Stimulated activated effector memory CD8-positive, alpha-beta T cell treated with anti-CD3 and anti-CD28 coated beads, Interleukin-12 subunit alpha, Interleukin-12 subunit beta, amount 100 ng/mL, for 72 hours (primary cell): ENCODE data around the gene BMP3.
"Not testable (repeated sequence)": the region's sequence is repeated elsewhere in the genome, so short reads cannot be mapped to it uniquely, and the experiment has no call there.

ENCODE experiments used
- ATAC-seq: fragments of 150-1000 bp; cut with Tn5 transposase; 2 replicates; pipeline ENCODE4 v1.10.0; 2021
- DNase-seq, 2 donors: peaks; one replicate each; pipeline ENCODE4 v3.0.0; 2021 to 2022; ENCODE audit warnings: low spot score in 2 of 2
- H3K27ac Mint-ChIP-seq: one replicate; pipeline ENCODE4 v1.8.0; 2022; ENCODE audit warnings: mild to moderate bottlenecking, mixed read lengths
- H3K36me3 Mint-ChIP-seq: one replicate; pipeline ENCODE4 v1.8.0; 2022; ENCODE audit warnings: mild to moderate bottlenecking, mixed read lengths
- H3K4me1 Mint-ChIP-seq: one replicate; pipeline ENCODE4 v1.8.0; 2022; ENCODE audit warnings: mixed read lengths
- H3K4me3 Mint-ChIP-seq: one replicate; pipeline ENCODE4 v1.8.0; 2022; ENCODE audit warnings: mild to moderate bottlenecking, mixed read lengths
- H3K9me3 Mint-ChIP-seq: one replicate; pipeline ENCODE4 v1.8.0; 2022; ENCODE audit warnings: mixed read lengths

BMP3 gene

DNA sequence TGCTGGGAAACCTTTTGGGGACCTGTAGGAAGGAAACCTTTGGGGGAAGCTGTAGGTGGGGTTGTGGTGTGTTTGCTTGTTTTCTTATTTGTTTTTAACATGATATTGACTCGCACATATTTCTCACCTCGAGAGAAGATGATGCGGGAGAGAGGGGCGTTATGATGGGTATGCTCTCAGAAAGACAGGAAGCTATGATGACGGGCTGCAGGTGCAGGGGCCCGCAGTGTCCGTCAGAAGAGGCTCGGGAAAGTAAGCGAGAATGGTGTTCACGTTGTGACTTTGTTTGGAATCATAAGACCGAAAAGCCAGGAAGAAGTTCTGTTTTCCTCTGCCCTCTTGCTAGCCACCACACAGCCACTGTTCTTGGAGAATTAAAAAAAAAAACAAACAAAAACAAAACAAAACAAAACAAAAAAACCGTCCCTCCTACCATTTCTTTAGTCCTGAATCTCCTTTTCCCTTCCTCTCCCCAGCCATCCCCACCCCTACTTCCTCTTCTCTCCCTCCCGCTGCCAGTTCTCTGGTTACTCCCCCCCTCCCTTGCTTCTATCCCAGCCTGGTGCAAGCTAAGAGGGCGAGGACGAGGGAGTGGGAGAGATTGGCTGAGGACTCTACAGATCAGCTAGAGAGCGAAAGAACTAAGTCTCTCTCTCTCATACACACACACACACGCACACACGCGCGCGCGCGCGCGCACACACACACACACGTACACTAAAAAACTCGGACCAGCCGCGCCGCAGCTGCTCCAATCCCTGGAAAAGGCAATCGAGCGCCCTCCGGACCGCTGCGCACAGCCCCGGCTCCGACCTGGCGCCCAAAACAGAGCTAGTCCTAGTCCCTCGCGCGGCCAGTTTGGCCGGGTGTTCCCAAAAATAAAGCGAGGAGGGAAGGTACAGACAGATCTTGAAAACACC lies at the start of gene BMP3:
TSS of gene BMP3 (plus strand) at position 648 of the 920 bp plus-strand sequence. CDS start 577 bp downstream, outside the sequence.
- H3K27ac Mint-ChIP-seq = no peak within 1 kb of the TSS
- ATAC-seq (peak; percentile 16), DNase-seq (no peak)
- no peaks in the 10 kb centered on the region for H3K36me3 Mint-ChIP-seq
- no peaks in the 10 kb centered on the region for H3K9me3 Mint-ChIP-seq
- H3K4me1 Mint-ChIP-seq = peaks cover 17% of the 10 kb centered on the region
- H3K4me3 Mint-ChIP-seq = peak within 1 kb of the TSS; percentile 70

DNA sequence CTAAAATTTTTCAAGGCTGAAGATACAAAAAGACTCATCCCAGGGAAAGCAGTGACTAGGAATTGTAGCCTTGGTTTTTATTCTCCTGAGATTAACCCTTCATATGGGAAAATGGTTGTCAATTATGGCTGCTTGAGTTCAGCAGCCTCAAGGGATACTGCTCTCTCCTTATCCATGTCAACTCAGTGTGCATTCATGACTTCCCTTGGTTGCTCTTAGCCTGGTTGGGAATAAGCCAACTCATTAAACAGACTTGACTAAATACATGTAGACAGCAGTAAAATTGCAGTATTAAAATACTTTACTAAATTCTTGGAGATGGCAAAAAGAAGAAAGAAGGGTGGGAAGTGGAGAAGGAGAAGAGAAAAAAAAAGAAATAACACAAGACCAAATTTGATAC lies 44.5 kb upstream of the BMP3 start:
- DNase-seq = no peak

GRCh38 chr4:80989921-80990544 lies 40.5 kb upstream of the BMP3 start:
- Mint-ChIP-seq H3K36me3 (no peaks in the 10 kb centered on the region), H3K27ac (no peak overlapping the region), H3K4me1 (no peaks in the 10 kb centered on the region), H3K4me3 (no peak overlapping the region), H3K9me3 (no peaks in the 10 kb centered on the region)
- DNase-seq (peak in 1 of 2 donors; percentile 6), ATAC-seq (peak; percentile 16)

More for the DNA sequence above, 44.5 kb upstream of the BMP3 start:
- no peak for ATAC-seq
- H3K4me1 Mint-ChIP-seq = no peaks in the 10 kb centered on the region
- no peaks in the 10 kb centered on the region for H3K36me3 Mint-ChIP-seq
- no peak overlapping the region for H3K4me3 Mint-ChIP-seq
- no peak overlapping the region for H3K27ac Mint-ChIP-seq
- no peaks in the 10 kb centered on the region for H3K9me3 Mint-ChIP-seq

DNA sequence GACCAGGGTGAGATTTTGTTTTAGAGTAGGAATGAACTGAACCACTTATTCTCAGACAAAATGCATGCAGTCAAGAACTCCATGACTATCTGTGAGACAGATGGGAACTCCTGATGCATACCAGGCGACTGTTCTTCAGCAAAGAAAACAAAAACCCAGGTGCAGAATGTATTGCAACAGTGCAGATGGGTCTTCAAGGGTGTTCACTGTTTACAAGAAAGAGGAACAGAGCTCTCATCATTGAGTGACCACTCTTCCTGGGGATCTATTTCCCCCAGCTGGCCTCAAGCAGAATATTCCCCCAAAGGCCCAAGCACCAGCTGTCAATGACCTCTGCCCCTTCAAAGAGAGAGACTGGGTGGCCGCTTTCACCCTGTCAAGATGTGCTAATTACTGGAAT lies 39.7 kb upstream of the BMP3 start:
- DNase-seq (no peak), ATAC-seq (no peak)
- Mint-ChIP-seq H3K27ac (no peak overlapping the region), H3K4me1 (no peaks in the 10 kb centered on the region), H3K36me3 (no peaks in the 10 kb centered on the region), H3K9me3 (no peaks in the 10 kb centered on the region), H3K4me3 (no peak overlapping the region)

DNA sequence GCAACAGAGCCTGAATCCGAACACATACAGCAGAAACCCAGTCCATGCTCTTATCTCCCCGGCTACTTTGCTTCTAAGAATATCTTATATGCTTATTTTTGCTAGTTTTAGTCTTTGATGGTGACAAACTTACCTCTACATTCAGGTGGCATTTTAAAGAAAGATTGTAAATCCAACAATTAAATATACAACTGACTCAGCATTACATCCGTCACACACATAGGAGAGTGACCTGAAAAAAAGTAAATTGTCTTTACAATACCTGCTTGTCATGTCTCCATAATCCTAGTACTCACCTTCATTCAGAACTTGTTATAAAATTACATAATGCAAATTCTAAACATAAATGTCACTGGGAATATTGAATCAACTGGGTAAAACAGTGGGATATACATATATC lies 30.6 kb upstream of the BMP3 start:
- H3K4me1 Mint-ChIP-seq = peaks cover 8% of the 10 kb centered on the region

DNA sequence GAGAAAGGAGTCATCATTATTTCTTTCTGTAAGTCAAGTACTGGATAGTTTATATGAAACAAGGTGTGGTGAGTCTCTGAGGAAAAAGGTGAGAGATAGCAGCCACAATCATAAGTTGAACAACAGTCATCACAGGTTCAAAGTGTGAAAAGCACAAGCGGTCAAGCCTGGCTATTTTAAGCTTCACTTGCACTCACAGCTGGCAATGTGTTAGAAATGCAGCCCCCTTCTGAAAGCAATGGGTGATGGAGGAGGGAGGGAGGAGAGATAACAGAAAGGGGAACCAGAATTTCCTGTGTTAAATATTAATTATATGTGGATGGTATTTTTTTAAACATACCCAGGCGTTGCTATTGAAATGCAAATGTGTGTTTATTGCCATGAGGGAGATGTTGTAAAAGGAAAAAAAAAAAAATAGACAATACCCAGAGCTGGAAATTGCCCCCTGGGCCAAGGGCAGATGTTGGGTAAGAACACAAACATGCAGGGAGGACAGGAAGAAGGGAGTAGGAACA lies 26.9 kb upstream of the BMP3 start:
- DNase-seq (no peak), ATAC-seq (peak; percentile 28)
- Mint-ChIP-seq H3K27ac (no peak overlapping the region), H3K4me1 (peaks cover 8% of the 10 kb centered on the region), H3K4me3 (no peak overlapping the region), H3K36me3 (no peaks in the 10 kb centered on the region), H3K9me3 (no peaks in the 10 kb centered on the region)

More for the DNA sequence above, 30.6 kb upstream of the BMP3 start:
- DNase-seq (no peak), ATAC-seq (no peak)
- H3K9me3 Mint-ChIP-seq = no peaks in the 10 kb centered on the region
- H3K36me3 Mint-ChIP-seq = no peaks in the 10 kb centered on the region
- H3K27ac Mint-ChIP-seq = no peak overlapping the region
- no peak overlapping the region for H3K4me3 Mint-ChIP-seq

- H3K27ac Mint-ChIP-seq = no peak overlapping the region
- H3K4me1 Mint-ChIP-seq = peaks cover 8% of the 10 kb centered on the region
- ATAC-seq (no peak), DNase-seq (no peak)
- H3K36me3 Mint-ChIP-seq = no peaks in the 10 kb centered on the region
- no peaks in the 10 kb centered on the region for H3K9me3 Mint-ChIP-seq
- H3K4me3 Mint-ChIP-seq = no peak overlapping the region
These were observed 23.1 kb upstream of the BMP3 start for GRCh38 chr4:81007417-81007816.

DNA sequence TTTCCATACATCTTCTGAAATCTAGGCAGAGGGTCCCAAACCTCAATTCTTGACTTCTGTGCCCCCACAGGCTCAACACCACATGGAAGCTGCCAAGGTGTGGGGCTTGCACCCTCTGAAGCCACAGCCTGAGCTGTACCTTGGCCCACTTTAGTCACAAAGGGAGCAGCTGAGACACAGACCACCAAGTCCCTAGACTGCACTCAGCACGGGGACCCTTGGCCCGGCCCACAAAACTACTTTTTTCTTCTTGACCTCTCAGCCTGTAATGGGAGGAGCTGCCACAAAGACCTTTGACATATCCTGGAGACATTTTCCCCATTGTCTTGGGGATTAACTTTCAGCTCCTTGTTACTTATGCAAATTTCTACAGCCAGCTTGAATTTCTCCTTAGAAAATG lies 13.9 kb upstream of the BMP3 start:
- H3K4me1 Mint-ChIP-seq, ATAC-seq: not testable (repeated sequence)

GRCh38 chr4:81019006-81019405 lies 11.5 kb upstream of the BMP3 start:
- H3K36me3 Mint-ChIP-seq = no peaks in the 10 kb centered on the region
- H3K4me1 Mint-ChIP-seq = no peaks in the 10 kb centered on the region
- ATAC-seq = no peak
- no peaks in the 10 kb centered on the region for H3K9me3 Mint-ChIP-seq
- no peak overlapping the region for H3K4me3 Mint-ChIP-seq
- DNase-seq = no peak
- no peak overlapping the region for H3K27ac Mint-ChIP-seq

More for the DNA sequence above, 13.9 kb upstream of the BMP3 start:
- H3K27ac Mint-ChIP-seq, DNase-seq, H3K9me3 Mint-ChIP-seq, H3K4me3 Mint-ChIP-seq, H3K36me3 Mint-ChIP-seq: not testable (repeated sequence)

- H3K9me3 Mint-ChIP-seq = no peaks in the 10 kb centered on the region
- H3K27ac Mint-ChIP-seq = no peak overlapping the region
- DNase-seq = no peak
- H3K36me3 Mint-ChIP-seq = no peaks in the 10 kb centered on the region
- no peak for ATAC-seq
- H3K4me1 Mint-ChIP-seq = no peaks in the 10 kb centered on the region
- H3K4me3 Mint-ChIP-seq = no peak overlapping the region
These were observed 9.2 kb upstream of the BMP3 start for GRCh38 chr4:81021142-81021944.

- ATAC-seq (no peak), DNase-seq (no peak)
- Mint-ChIP-seq H3K9me3 (no peaks in the 10 kb centered on the region), H3K36me3 (no peaks in the 10 kb centered on the region), H3K27ac (no peak overlapping the region), H3K4me3 (no peak overlapping the region), H3K4me1 (no peaks in the 10 kb centered on the region)
These were observed 8.5 kb upstream of the BMP3 start for GRCh38 chr4:81021981-81022380.

GRCh38 chr4:81023484-81023883 lies 7.0 kb upstream of the BMP3 start:
- H3K27ac Mint-ChIP-seq = no peak overlapping the region
- H3K36me3 Mint-ChIP-seq = no peaks in the 10 kb centered on the region
- DNase-seq = no peak
- no peaks in the 10 kb centered on the region for H3K9me3 Mint-ChIP-seq
- no peak overlapping the region for H3K4me3 Mint-ChIP-seq
- H3K4me1 Mint-ChIP-seq = no peaks in the 10 kb centered on the region
- no peak for ATAC-seq

DNA sequence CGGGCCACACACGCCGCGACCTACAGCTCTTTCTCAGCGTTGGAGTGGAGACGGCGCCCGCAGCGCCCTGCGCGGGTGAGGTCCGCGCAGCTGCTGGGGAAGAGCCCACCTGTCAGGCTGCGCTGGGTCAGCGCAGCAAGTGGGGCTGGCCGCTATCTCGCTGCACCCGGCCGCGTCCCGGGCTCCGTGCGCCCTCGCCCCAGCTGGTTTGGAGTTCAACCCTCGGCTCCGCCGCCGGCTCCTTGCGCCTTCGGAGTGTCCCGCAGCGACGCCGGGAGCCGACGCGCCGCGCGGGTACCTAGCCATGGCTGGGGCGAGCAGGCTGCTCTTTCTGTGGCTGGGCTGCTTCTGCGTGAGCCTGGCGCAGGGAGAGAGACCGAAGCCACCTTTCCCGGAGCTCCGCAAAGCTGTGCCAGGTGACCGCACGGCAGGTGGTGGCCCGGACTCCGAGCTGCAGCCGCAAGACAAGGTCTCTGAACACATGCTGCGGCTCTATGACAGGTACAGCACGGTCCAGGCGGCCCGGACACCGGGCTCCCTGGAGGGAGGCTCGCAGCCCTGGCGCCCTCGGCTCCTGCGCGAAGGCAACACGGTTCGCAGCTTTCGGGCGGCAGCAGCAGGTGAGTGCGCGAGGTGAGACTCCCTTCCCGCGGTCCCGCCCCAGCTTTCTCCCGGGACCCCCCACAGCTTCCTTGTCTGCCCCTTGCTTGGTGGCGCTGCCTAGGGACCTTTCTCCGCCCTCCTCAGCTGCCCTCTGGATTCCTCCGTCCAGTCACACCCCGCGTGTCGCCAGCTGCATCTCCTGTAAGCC lies 678 bp downstream of the BMP3 start:
- H3K27ac Mint-ChIP-seq = no peak overlapping the region
- peak in 1 of 2 donors; percentile 49 for DNase-seq
- H3K4me3 Mint-ChIP-seq = peak overlapping the region; percentile 70
- no peaks in the 10 kb centered on the region for H3K36me3 Mint-ChIP-seq
- no peaks in the 10 kb centered on the region for H3K9me3 Mint-ChIP-seq
- peak; percentile 55 for ATAC-seq
- H3K4me1 Mint-ChIP-seq = peaks cover 17% of the 10 kb centered on the region

- H3K4me3 Mint-ChIP-seq = peak overlapping the region; percentile 70
- peaks cover 17% of the 10 kb centered on the region for H3K4me1 Mint-ChIP-seq
These were observed 1.5 kb downstream of the BMP3 start for GRCh38 chr4:81031796-81032551.

More at GRCh38 chr4:81031796-81032551, 1.5 kb downstream of the BMP3 start:
- no peaks in the 10 kb centered on the region for H3K9me3 Mint-ChIP-seq
- H3K36me3 Mint-ChIP-seq = no peaks in the 10 kb centered on the region
- ATAC-seq = no peak
- DNase-seq = no peak
- no peak overlapping the region for H3K27ac Mint-ChIP-seq
